ENCODE data around the gene ERC1. TPM values are rescaled to one million over a fixed set of nuclear protein-coding genes. Genes with fewer than 3 reads are reported as not detected.

ERC1 gene
- total and polyA plus RNA-seq, 2 donors from 2014 or later = 5.1 to 68.3 TPM

- Histone ChIP-seq H3K4me3 (ENCODE audit: low read length in 3 of 3) (no peak overlapping the region), H3K36me3 (ENCODE audit: control insufficient read depth in 2 of 3, insufficient read depth in 3 of 3, low read length in 3 of 3) (no peaks in the 10 kb centered on the region), H3K4me1 (ENCODE audit: control insufficient read depth in 2 of 3, insufficient read depth in 2 of 3, low read depth in 1 of 3, low read length in 3 of 3) (peaks cover 0 to 2% (median 0%) of the 10 kb centered on the region in 3 donors), H3K27ac (ENCODE audit: low read depth in 2 of 2, low read length in 2 of 2) (no peak overlapping the region), H3K27me3 (ENCODE audit: control insufficient read depth, insufficient read depth, low read length) (peaks cover 3% of the 10 kb centered on the region), H3K9ac (ENCODE audit: low read length in 3 of 3) (no peak overlapping the region), H3K9me3 (ENCODE audit: control insufficient read depth in 2 of 3, insufficient read depth in 1 of 3, low read length in 3 of 3) (no peaks in the 10 kb centered on the region)
- no peak for TF ChIP-seq CTCF (IDR thresholded peaks at IDR 0.05; ENCODE audit: borderline replicate concordance, extremely low read depth, insufficient read depth)
- FAIRE-seq (no peak), DNase-seq (peak in 3 of 5 donors; percentile 33 to 50 (median 42))
- intact Hi-C loops (cut with DNase I) = no loop called here
Observed at GRCh38 chr12:1533602-1534304, 542.7 kb downstream of the ERC1 start.

- Histone ChIP-seq H3K27ac (ENCODE audit: low read depth in 2 of 2, low read length in 2 of 2) (no peak overlapping the region), H3K36me3 (ENCODE audit: control insufficient read depth in 2 of 3, insufficient read depth in 3 of 3, low read length in 3 of 3) (no peaks in the 10 kb centered on the region), H3K27me3 (ENCODE audit: control insufficient read depth, insufficient read depth, low read length) (no peaks in the 10 kb centered on the region), H3K9ac (ENCODE audit: low read length in 3 of 3) (no peak overlapping the region), H3K4me1 (ENCODE audit: control insufficient read depth in 2 of 3, insufficient read depth in 2 of 3, low read depth in 1 of 3, low read length in 3 of 3) (peaks cover 0 to 2% (median 0%) of the 10 kb centered on the region in 3 donors), H3K4me3 (ENCODE audit: low read length in 3 of 3) (no peak overlapping the region), H3K9me3 (ENCODE audit: control insufficient read depth in 2 of 3, insufficient read depth in 1 of 3, low read length in 3 of 3) (no peaks in the 10 kb centered on the region)
- FAIRE-seq (no peak), DNase-seq (no peak)
- no peak for TF ChIP-seq CTCF (IDR thresholded peaks at IDR 0.05; ENCODE audit: borderline replicate concordance, extremely low read depth, insufficient read depth)
- intact Hi-C loops (cut with DNase I) = no loop called here
Observed at GRCh38 chr12:1534748-1535147, 543.7 kb downstream of the ERC1 start.

- H3K4me3 ChIP-seq (ENCODE audit: low read length in 3 of 3) = no peak overlapping the region
- intact Hi-C loops (cut with DNase I) = no loop called here
- no peak for TF ChIP-seq CTCF (IDR thresholded peaks at IDR 0.05; ENCODE audit: borderline replicate concordance, extremely low read depth, insufficient read depth)
- H3K27ac ChIP-seq (ENCODE audit: low read depth in 2 of 2, low read length in 2 of 2) = no peak overlapping the region
- H3K27me3 ChIP-seq (ENCODE audit: control insufficient read depth, insufficient read depth, low read length) = peaks cover 2% of the 10 kb centered on the region
- H3K9ac ChIP-seq (ENCODE audit: low read length in 3 of 3) = no peak overlapping the region
- no peaks in the 10 kb centered on the region for H3K9me3 ChIP-seq (ENCODE audit: control insufficient read depth in 2 of 3, insufficient read depth in 1 of 3, low read length in 3 of 3)
- DNase-seq (no peak), FAIRE-seq (no peak)
- H3K36me3 ChIP-seq (ENCODE audit: control insufficient read depth in 2 of 3, insufficient read depth in 3 of 3, low read length in 3 of 3) = no peaks in the 10 kb centered on the region
- no peaks in the 10 kb centered on the region for H3K4me1 ChIP-seq (ENCODE audit: control insufficient read depth in 2 of 3, insufficient read depth in 2 of 3, low read depth in 1 of 3, low read length in 3 of 3)
Observed at GRCh38 chr12:1536817-1537216, 545.8 kb downstream of the ERC1 start.

Measured in kidney (tissue), 14 donors.